Type B pancreatic cell (in vitro differentiated cells): ENCODE data around the gene SCGB1C1. TPM values are rescaled to one million over a fixed set of nuclear protein-coding genes. Genes with fewer than 3 reads are reported as not detected.
A peak's percentile ranks its signal among the peaks of the same experiment; 100 is the strongest.
"Not testable (repeated sequence)": the region's sequence is repeated elsewhere in the genome, so short reads cannot be mapped to it uniquely, and the experiment has no call there.

Experiments used
- DNase-seq: peaks from one replicate; pipeline ENCODE4 v3.0.0; 2021; ENCODE audit warnings: mixed read lengths; ENCODE audit not compliant: unreplicated experiment; ENCODE audit errors: extremely low spot score
- H3K27ac Mint-ChIP-seq: 2 replicates; pipeline ENCODE4 v1.8.0; 2021; ENCODE audit warnings: mild to moderate bottlenecking, mixed read lengths
- H3K27me3 Mint-ChIP-seq: 2 replicates; pipeline ENCODE4 v1.8.0; 2021; ENCODE audit warnings: mixed read lengths
- H3K36me3 Mint-ChIP-seq: 2 replicates; pipeline ENCODE4 v1.8.0; 2021; ENCODE audit warnings: mixed read lengths
- H3K4me1 Mint-ChIP-seq: one replicate; pipeline ENCODE4 v1.8.0; 2021; ENCODE audit warnings: mixed read lengths; ENCODE audit not compliant: unreplicated experiment
- H3K4me3 Mint-ChIP-seq: 2 replicates; pipeline ENCODE4 v1.8.0; 2021; ENCODE audit warnings: mild to moderate bottlenecking, mixed read lengths
- H3K9me3 Mint-ChIP-seq: 2 replicates; pipeline ENCODE4 v1.8.0; 2021; ENCODE audit warnings: mixed read lengths
- total RNA-seq: library from RNA; stranded (reverse); gene quantifications from 2 replicates; pipeline ENCODE4 v1.2.1, GENCODE V29; 2021; ENCODE audit warnings: low replicate concordance
- TF ChIP-seq, protein P1 (sequence below): fragments of 200-600 bp; sonication (generic); conservative IDR thresholded peaks from 2 replicates; pipeline ENCODE4 v1.5.0; 2021; ENCODE audit warnings: antibody characterized with exemption, mild to moderate bottlenecking

The SCGB1C1 gene
- total RNA-seq, 1 donor from 2014 or later = not detected

- peak overlapping the region; percentile 90 for H3K27ac Mint-ChIP-seq
- DNase-seq = no peak
- no peaks in the 10 kb centered on the region for H3K27me3 Mint-ChIP-seq
- H3K4me3 Mint-ChIP-seq = peak overlapping the region; percentile 65
- no peaks in the 10 kb centered on the region for H3K9me3 Mint-ChIP-seq
- peaks cover 5% of the 10 kb centered on the region for H3K36me3 Mint-ChIP-seq
- TF ChIP-seq, protein P1, sequence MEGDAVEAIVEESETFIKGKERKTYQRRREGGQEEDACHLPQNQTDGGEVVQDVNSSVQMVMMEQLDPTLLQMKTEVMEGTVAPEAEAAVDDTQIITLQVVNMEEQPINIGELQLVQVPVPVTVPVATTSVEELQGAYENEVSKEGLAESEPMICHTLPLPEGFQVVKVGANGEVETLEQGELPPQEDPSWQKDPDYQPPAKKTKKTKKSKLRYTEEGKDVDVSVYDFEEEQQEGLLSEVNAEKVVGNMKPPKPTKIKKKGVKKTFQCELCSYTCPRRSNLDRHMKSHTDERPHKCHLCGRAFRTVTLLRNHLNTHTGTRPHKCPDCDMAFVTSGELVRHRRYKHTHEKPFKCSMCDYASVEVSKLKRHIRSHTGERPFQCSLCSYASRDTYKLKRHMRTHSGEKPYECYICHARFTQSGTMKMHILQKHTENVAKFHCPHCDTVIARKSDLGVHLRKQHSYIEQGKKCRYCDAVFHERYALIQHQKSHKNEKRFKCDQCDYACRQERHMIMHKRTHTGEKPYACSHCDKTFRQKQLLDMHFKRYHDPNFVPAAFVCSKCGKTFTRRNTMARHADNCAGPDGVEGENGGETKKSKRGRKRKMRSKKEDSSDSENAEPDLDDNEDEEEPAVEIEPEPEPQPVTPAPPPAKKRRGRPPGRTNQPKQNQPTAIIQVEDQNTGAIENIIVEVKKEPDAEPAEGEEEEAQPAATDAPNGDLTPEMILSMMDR = no peak
- H3K4me1 Mint-ChIP-seq = peaks cover 13% of the 10 kb centered on the region
Observed at GRCh38 chr11:214083-214482, 21.2 kb downstream of the SCGB1C1 start.

- H3K36me3 Mint-ChIP-seq = peaks cover 5% of the 10 kb centered on the region
- TF ChIP-seq, protein P1 = no peak
- H3K4me1 Mint-ChIP-seq = peaks cover under 1% of the 10 kb centered on the region
- no peak overlapping the region for H3K4me3 Mint-ChIP-seq
- no peak for DNase-seq
- no peaks in the 10 kb centered on the region for H3K9me3 Mint-ChIP-seq
- no peaks in the 10 kb centered on the region for H3K27me3 Mint-ChIP-seq
- peak overlapping the region; percentile 90 for H3K27ac Mint-ChIP-seq
Observed at GRCh38 chr11:215581-216037, 22.7 kb downstream of the SCGB1C1 start.

- Mint-ChIP-seq H3K4me3 (no peak overlapping the region), H3K27me3 (no peaks in the 10 kb centered on the region), H3K36me3 (peaks cover 5% of the 10 kb centered on the region), H3K27ac (no peak overlapping the region), H3K9me3 (no peaks in the 10 kb centered on the region), H3K4me1 (no peaks in the 10 kb centered on the region)
- no peak for DNase-seq
- TF ChIP-seq, protein P1 = no peak
Observed at GRCh38 chr11:216081-216974, 23.4 kb downstream of the SCGB1C1 start.

DNA sequence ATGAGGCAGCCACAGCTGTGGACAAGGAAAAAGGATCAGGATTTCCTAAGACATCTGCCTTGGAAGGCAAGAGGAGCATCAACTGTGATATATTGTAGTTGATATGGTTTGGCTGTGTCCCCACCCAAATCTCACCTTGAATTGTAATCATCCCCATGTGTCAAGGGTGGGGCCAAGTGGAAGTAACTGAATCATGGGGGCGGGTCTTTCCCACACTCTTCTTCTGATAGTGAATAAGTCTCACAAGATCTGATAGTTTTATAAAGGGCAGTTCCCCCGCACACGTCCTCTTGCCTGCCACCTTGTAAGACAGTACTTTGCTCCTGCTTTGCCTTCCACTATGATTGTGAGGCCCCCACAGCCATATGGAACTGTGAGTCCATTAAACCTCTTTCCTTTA is 24.8 kb downstream of the SCGB1C1 start:
- no peak overlapping the region for H3K4me3 Mint-ChIP-seq
- H3K9me3 Mint-ChIP-seq = no peaks in the 10 kb centered on the region
- H3K27ac Mint-ChIP-seq = peak overlapping the region; percentile 13
- TF ChIP-seq, protein P1 = no peak
- H3K36me3 Mint-ChIP-seq = peaks cover 7% of the 10 kb centered on the region
- H3K4me1 Mint-ChIP-seq = no peaks in the 10 kb centered on the region
- no peaks in the 10 kb centered on the region for H3K27me3 Mint-ChIP-seq
- no peak for DNase-seq

GRCh38 chr11:218815-219593 is 26.1 kb downstream of the SCGB1C1 start:
- TF ChIP-seq, protein P1 = no peak
- no peak for DNase-seq
- peaks cover 5% of the 10 kb centered on the region for H3K36me3 Mint-ChIP-seq
- no peaks in the 10 kb centered on the region for H3K27me3 Mint-ChIP-seq
- no peaks in the 10 kb centered on the region for H3K4me1 Mint-ChIP-seq
- no peak overlapping the region for H3K4me3 Mint-ChIP-seq
- H3K9me3 Mint-ChIP-seq = no peaks in the 10 kb centered on the region
- no peak overlapping the region for H3K27ac Mint-ChIP-seq

- not testable (repeated sequence) for H3K27me3 Mint-ChIP-seq, H3K4me1 Mint-ChIP-seq, H3K27ac Mint-ChIP-seq, H3K9me3 Mint-ChIP-seq, H3K4me3 Mint-ChIP-seq, DNase-seq, H3K36me3 Mint-ChIP-seq
Observed at GRCh38 chr11:220641-221215, 27.9 kb downstream of the SCGB1C1 start.
